Natural killer cell (primary cell): ENCODE measurements around the gene BCAS3. TPM values are rescaled to one million over a fixed set of nuclear protein-coding genes. Genes with fewer than 3 reads are reported as not detected.

ENCODE experiments used
- ATAC-seq, 3 donors: fragments of 150-1000 bp in 2 of 3; fragments of 200-7000 bp in 1 of 3; cut with Tn5 transposase; 1 replicate in 1 of 3; 2 replicates in 2 of 3; pipeline ENCODE4 v1.10.0; 2021; ENCODE audit warnings: mild to moderate bottlenecking in 2 of 3, moderate library complexity in 2 of 3
- DNase-seq, 2 donors: peaks; one replicate each; pipeline versions ENCODE4 v3.0.0 to v3.0.0-alpha.2; 2013 to 2021; ENCODE audit warnings: mixed read lengths in 1 of 2
- H3K27ac ChIP-seq: one replicate; pipeline ENCODE4 v1.5.1; 2013; ENCODE audit warnings: mild to moderate bottlenecking, low read length
- H3K27me3 ChIP-seq: one replicate; pipeline ENCODE4 v1.6.1; 2013; ENCODE audit warnings: low read length; ENCODE audit not compliant: control insufficient read depth, insufficient read depth
- H3K36me3 ChIP-seq: one replicate; pipeline ENCODE4 v1.6.1; 2013; ENCODE audit warnings: low read length; ENCODE audit not compliant: control insufficient read depth, insufficient read depth
- H3K4me1 ChIP-seq: one replicate; pipeline ENCODE4 v1.6.1; 2013; ENCODE audit warnings: low read length; ENCODE audit not compliant: control insufficient read depth, insufficient read depth
- H3K4me3 ChIP-seq: one replicate; pipeline ENCODE4 v1.5.1; 2013; ENCODE audit warnings: low read length
- H3K9me3 ChIP-seq: one replicate; pipeline ENCODE4 v1.6.1; 2013; ENCODE audit warnings: low read length; ENCODE audit not compliant: control insufficient read depth, insufficient read depth
- H3K27ac Mint-ChIP-seq, 2 donors: one replicate each; pipeline ENCODE4 v1.8.0; 2022; ENCODE audit warnings: mild to moderate bottlenecking in 2 of 2, mixed read lengths in 2 of 2, moderate library complexity in 1 of 2
- H3K27me3 Mint-ChIP-seq, 2 donors: one replicate each; pipeline ENCODE4 v1.8.0; 2022; ENCODE audit warnings: low read depth in 2 of 2, mixed read lengths in 2 of 2
- H3K36me3 Mint-ChIP-seq: one replicate; pipeline ENCODE4 v1.8.0; 2022; ENCODE audit warnings: mixed read lengths
- H3K4me1 Mint-ChIP-seq, 2 donors: one replicate each; pipeline ENCODE4 v1.8.0; 2022; ENCODE audit warnings: mixed read lengths in 2 of 2
- H3K4me3 Mint-ChIP-seq: one replicate; pipeline ENCODE4 v1.8.0; 2022; ENCODE audit warnings: mild to moderate bottlenecking, moderate library complexity, mixed read lengths
- H3K9me3 Mint-ChIP-seq, 2 donors: one replicate each; pipeline ENCODE4 v1.8.0; 2022; ENCODE audit warnings: mixed read lengths in 2 of 2
- CTCF ChIP-seq: fragments of 200-600 bp; IDR thresholded peaks from one replicate; pipeline ENCODE4 v1.8.0; 2022; ENCODE audit warnings: antibody characterized with exemption
- WGBS: methylation state at CpG from one replicate; pipeline ENCODE4 v1.1.7; 2013; ENCODE audit warnings: missing lambda C conversion rate; ENCODE audit not compliant: insufficient coverage; 5-methylcytosine and 5-hydroxymethylcytosine counted together
- intact Hi-C: fragments of 100-400 bp; cut with micrococcal nuclease; formaldehyde crosslinking; loops from one replicate; pipeline ENCODE4 v1.14.2; 2022
- total RNA-seq, 4 donors: library from RNA; stranded (reverse); fragments of 120-200 nt in 1 of 4; gene quantifications; one replicate each; pipeline versions ENCODE4 v1.2.3 to v1.2.4, GENCODE V29; 2013 to 2022

BCAS3 gene
- total RNA-seq, 3 donors from 2014 or later (not counting 1 experiment from before 2014, with no cell fraction given), result 60.5 to 87.8 (median 72.0) TPM

GRCh38 chr17:60680754-60681153 lies 3.1 kb downstream of the BCAS3 start:
- 94% methylated on average over 6 of the region's 6 CpGs for WGBS
- no peak for TF ChIP-seq CTCF
- Mint-ChIP-seq H3K27ac (no peak overlapping the region), H3K9me3 (no peaks in the 10 kb centered on the region), H3K4me3 (no peak overlapping the region), H3K4me1 (peaks cover 20 to 31% of the 10 kb centered on the region in 2 donors), H3K27me3 (no peaks in the 10 kb centered on the region), H3K36me3 (peaks cover 5% of the 10 kb centered on the region)
- intact Hi-C loops, result no loop called here
- no peaks in the 10 kb centered on the region for H3K9me3 ChIP-seq
- ATAC-seq, result no peak
- no peaks in the 10 kb centered on the region for H3K27me3 ChIP-seq
- H3K4me1 ChIP-seq, result peaks cover 10% of the 10 kb centered on the region
- DNase-seq, result no peak
- H3K4me3 ChIP-seq, result no peak overlapping the region
- H3K36me3 ChIP-seq, result peaks cover 20% of the 10 kb centered on the region
- no peak overlapping the region for H3K27ac ChIP-seq

GRCh38 chr17:60685437-60685836 lies 7.8 kb downstream of the BCAS3 start:
- H3K9me3 Mint-ChIP-seq, result no peaks in the 10 kb centered on the region
- no peaks in the 10 kb centered on the region for H3K27me3 Mint-ChIP-seq
- Histone ChIP-seq H3K4me3 (no peak overlapping the region), H3K27ac (no peak overlapping the region), H3K27me3 (no peaks in the 10 kb centered on the region), H3K36me3 (peaks cover 44% of the 10 kb centered on the region), H3K9me3 (no peaks in the 10 kb centered on the region), H3K4me1 (no peaks in the 10 kb centered on the region)
- WGBS, result 98% methylated on average over 4 of the region's 7 CpGs
- ATAC-seq (no peak), DNase-seq (no peak)
- TF ChIP-seq CTCF, result no peak
- intact Hi-C loops, result no loop called here
- H3K4me1 Mint-ChIP-seq, result no peaks in the 10 kb centered on the region
- H3K4me3 Mint-ChIP-seq, result no peak overlapping the region
- H3K27ac Mint-ChIP-seq, result no peak overlapping the region
- H3K36me3 Mint-ChIP-seq, result peaks cover 16% of the 10 kb centered on the region

- H3K4me1 ChIP-seq, result no peaks in the 10 kb centered on the region
- Mint-ChIP-seq H3K27ac (no peak overlapping the region), H3K9me3 (no peaks in the 10 kb centered on the region), H3K27me3 (no peaks in the 10 kb centered on the region), H3K36me3 (peaks cover 5% of the 10 kb centered on the region), H3K4me1 (no peaks in the 10 kb centered on the region), H3K4me3 (no peak overlapping the region)
- H3K4me3 ChIP-seq, result no peak overlapping the region
- intact Hi-C loops, result no loop called here
- no peak overlapping the region for H3K27ac ChIP-seq
- peaks cover 11% of the 10 kb centered on the region for H3K36me3 ChIP-seq
- no peak for TF ChIP-seq CTCF
- no peak for DNase-seq
- ATAC-seq, result no peak
- no peaks in the 10 kb centered on the region for H3K9me3 ChIP-seq
- H3K27me3 ChIP-seq, result no peaks in the 10 kb centered on the region
Observed at GRCh38 chr17:60695960-60696359, 18.3 kb downstream of the BCAS3 start.

GRCh38 chr17:60699090-60699489 lies 21.4 kb downstream of the BCAS3 start:
- peaks cover 5% of the 10 kb centered on the region for H3K36me3 Mint-ChIP-seq

More at GRCh38 chr17:60699090-60699489, 21.4 kb downstream of the BCAS3 start:
- H3K4me1 Mint-ChIP-seq, result no peaks in the 10 kb centered on the region
- Histone ChIP-seq H3K4me1 (no peaks in the 10 kb centered on the region), H3K9me3 (no peaks in the 10 kb centered on the region), H3K4me3 (no peak overlapping the region), H3K27ac (no peak overlapping the region), H3K36me3 (peaks cover 4% of the 10 kb centered on the region), H3K27me3 (no peaks in the 10 kb centered on the region)
- WGBS, result 100% methylated on average over 2 of the region's 3 CpGs
- H3K27me3 Mint-ChIP-seq, result no peaks in the 10 kb centered on the region
- DNase-seq (no peak), ATAC-seq (no peak)
- no peaks in the 10 kb centered on the region for H3K9me3 Mint-ChIP-seq
- no peak overlapping the region for H3K4me3 Mint-ChIP-seq
- TF ChIP-seq CTCF, result no peak
- H3K27ac Mint-ChIP-seq, result no peak overlapping the region
- intact Hi-C loops, result no loop called here
